A549 (cell line): ENCODE measurements around the gene RTN4.
"Not testable (repeated sequence)": the region's sequence is repeated elsewhere in the genome, so short reads cannot be mapped to it uniquely, and the experiment has no call there.

Experiments used
- BHLHE40 ChIP-seq: IDR thresholded peaks from 2 replicates; pipeline ENCODE4 v1.6.1; 2012; ENCODE audit warnings: low read depth, low read length, inconsistent platforms
- CBX2 ChIP-seq: fragments of 200-600 bp; sonication (generic); IDR thresholded peaks from 2 replicates; pipeline ENCODE4 v1.6.1; 2016; ENCODE audit warnings: low read depth, mild to moderate bottlenecking, borderline replicate concordance
- CEBPB ChIP-seq, 2 experiments: fragments of >200 bp in 1 of 2; sonication (Bioruptor Twin) in 1 of 2; formaldehyde crosslinking in 1 of 2; IDR thresholded peaks; 2 replicates each; pipeline ENCODE4 v1.6.1; 2012 to 2016
- CHD4 ChIP-seq: fragments of 200-600 bp; sonication (generic); IDR thresholded peaks from 2 replicates; pipeline ENCODE4 v1.6.1; 2016; ENCODE audit warnings: antibody characterized with exemption, mild to moderate bottlenecking, borderline replicate concordance
- CTCF ChIP-seq: fragments of >200 bp; sonication (Bioruptor Twin); formaldehyde crosslinking; IDR thresholded peaks from 3 replicates; pipeline ENCODE4 v1.5.1; 2016
- ELK1 ChIP-seq: fragments of 150-350 bp; IDR thresholded peaks from 2 replicates; pipeline ENCODE4 v1.6.1; 2014; ENCODE audit warnings: low read depth, mild to moderate bottlenecking, low read length
- EP300 ChIP-seq, 2 experiments: fragments of >200 bp; sonication (Bioruptor Twin); formaldehyde crosslinking; IDR thresholded peaks; 2 replicates in 1 of 2; 3 replicates in 1 of 2; pipeline ENCODE4 v1.6.1; 2016 to 2017
- HDAC2 ChIP-seq: fragments of 200-600 bp; sonication (generic); IDR thresholded peaks from 2 replicates; pipeline ENCODE4 v1.6.1; 2016
- HMGXB4 ChIP-seq: fragments of 250-450 bp; sonication (Bioruptor Pico); IDR thresholded peaks from 2 replicates; pipeline ENCODE4 v1.5.0; 2021; ENCODE audit warnings: mild to moderate bottlenecking, moderate library complexity, borderline replicate concordance
- MAX ChIP-seq: IDR thresholded peaks from 2 replicates; pipeline ENCODE4 v1.6.1; 2012
- NFE2L2 ChIP-seq: fragments of 150-350 bp; conservative IDR thresholded peaks from 2 replicates; pipeline ENCODE4 v1.6.1; 2014; ENCODE audit warnings: low read length
- POLR2A ChIP-seq: IDR thresholded peaks from 2 replicates; pipeline ENCODE4 v1.6.1; 2012; ENCODE audit warnings: mild to moderate bottlenecking, low read length
- USF2 ChIP-seq: fragments of 450-650 bp; IDR thresholded peaks from 2 replicates; pipeline ENCODE4 v1.6.1; 2014; ENCODE audit warnings: antibody characterized with exemption

GRCh38 chr2:55091681-55092080 is 41.4 kb upstream of the RTN4 start:
- TF ChIP-seq HMGXB4; POLR2A; CBX2; EP300 (IDR thresholded peaks at IDR 0.05); MAX; CEBPB (IDR thresholded peaks at IDR 0.05); CTCF; NFE2L2; ELK1; HDAC2; BHLHE40; CHD4; USF2: not testable (repeated sequence)
